IgD-negative memory B cell (primary cell): ENCODE results near the gene MPC1. TPM values are rescaled to one million over a fixed set of nuclear protein-coding genes. Genes with fewer than 3 reads are reported as not detected.
"Not testable (repeated sequence)": the region's sequence is repeated elsewhere in the genome, so short reads cannot be mapped to it uniquely, and the experiment has no call there.

ENCODE experiments used
- H3K27ac Mint-ChIP-seq, 3 donors: one replicate each; pipeline ENCODE4 v1.8.0; 2020 to 2022; ENCODE audit warnings: mild to moderate bottlenecking in 3 of 3, mixed read lengths in 3 of 3, moderate library complexity in 1 of 3
- H3K27me3 Mint-ChIP-seq: one replicate; pipeline ENCODE4 v1.8.0; 2021; ENCODE audit warnings: mixed read lengths
- H3K36me3 Mint-ChIP-seq: one replicate; pipeline ENCODE4 v1.8.0; 2020; ENCODE audit warnings: mild to moderate bottlenecking, mixed read lengths
- H3K4me1 Mint-ChIP-seq, 3 donors: one replicate each; pipeline ENCODE4 v1.8.0; 2020 to 2022; ENCODE audit warnings: mixed read lengths in 3 of 3, mild to moderate bottlenecking in 1 of 3
- H3K4me3 Mint-ChIP-seq, 4 donors: one replicate each; pipeline ENCODE4 v1.8.0; 2020 to 2022; ENCODE audit warnings: mild to moderate bottlenecking in 4 of 4, mixed read lengths in 4 of 4, moderate library complexity in 3 of 4
- H3K9me3 Mint-ChIP-seq, 3 donors: one replicate each; pipeline ENCODE4 v1.8.0; 2020 to 2021; ENCODE audit warnings: mixed read lengths in 3 of 3, mild to moderate bottlenecking in 1 of 3
- polyA plus RNA-seq: library from polyadenylated mRNA; unstranded; fragments of 300-500 nt; fragmentation: Illumina TruSeq; gene quantifications from one replicate; pipeline ENCODE4 v1.2.3, GENCODE V29; 2021

MPC1 gene
- polyA plus RNA-seq, 1 donor from 2014 or later: 38.6 TPM

DNA sequence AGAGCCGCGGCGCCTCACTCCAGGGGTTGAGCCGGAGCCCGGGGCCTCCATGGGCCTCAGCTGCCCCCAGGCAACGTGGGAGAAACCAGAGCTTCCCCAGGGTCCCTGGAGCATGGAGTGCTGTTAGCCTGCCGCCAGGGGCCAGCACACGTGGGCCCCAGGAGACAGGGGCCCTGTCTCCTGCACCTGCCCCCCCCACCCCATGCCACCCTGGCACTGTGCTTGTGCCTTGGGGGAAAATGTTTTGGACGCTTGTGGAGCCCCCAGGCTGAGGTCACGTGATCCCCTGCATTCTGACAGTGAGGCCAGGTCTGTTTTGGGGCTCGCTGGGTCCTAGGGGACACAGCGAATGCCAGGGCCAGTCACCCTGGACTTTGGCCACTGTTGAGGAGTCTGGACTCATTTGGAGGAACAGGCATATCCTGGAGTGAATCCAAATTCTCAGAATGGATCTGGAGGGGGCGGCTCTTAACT lies 30.2 kb upstream of the MPC1 start:
- no peak overlapping the region for H3K4me3 Mint-ChIP-seq
- H3K27me3 Mint-ChIP-seq: peaks cover 1% of the 10 kb centered on the region
- H3K27ac Mint-ChIP-seq: no peak overlapping the region
- peaks cover 9 to 16% (median 14%) of the 10 kb centered on the region in 3 donors for H3K4me1 Mint-ChIP-seq
- peaks cover 0 to 8% (median 3%) of the 10 kb centered on the region in 3 donors for H3K9me3 Mint-ChIP-seq
- no peaks in the 10 kb centered on the region for H3K36me3 Mint-ChIP-seq

DNA sequence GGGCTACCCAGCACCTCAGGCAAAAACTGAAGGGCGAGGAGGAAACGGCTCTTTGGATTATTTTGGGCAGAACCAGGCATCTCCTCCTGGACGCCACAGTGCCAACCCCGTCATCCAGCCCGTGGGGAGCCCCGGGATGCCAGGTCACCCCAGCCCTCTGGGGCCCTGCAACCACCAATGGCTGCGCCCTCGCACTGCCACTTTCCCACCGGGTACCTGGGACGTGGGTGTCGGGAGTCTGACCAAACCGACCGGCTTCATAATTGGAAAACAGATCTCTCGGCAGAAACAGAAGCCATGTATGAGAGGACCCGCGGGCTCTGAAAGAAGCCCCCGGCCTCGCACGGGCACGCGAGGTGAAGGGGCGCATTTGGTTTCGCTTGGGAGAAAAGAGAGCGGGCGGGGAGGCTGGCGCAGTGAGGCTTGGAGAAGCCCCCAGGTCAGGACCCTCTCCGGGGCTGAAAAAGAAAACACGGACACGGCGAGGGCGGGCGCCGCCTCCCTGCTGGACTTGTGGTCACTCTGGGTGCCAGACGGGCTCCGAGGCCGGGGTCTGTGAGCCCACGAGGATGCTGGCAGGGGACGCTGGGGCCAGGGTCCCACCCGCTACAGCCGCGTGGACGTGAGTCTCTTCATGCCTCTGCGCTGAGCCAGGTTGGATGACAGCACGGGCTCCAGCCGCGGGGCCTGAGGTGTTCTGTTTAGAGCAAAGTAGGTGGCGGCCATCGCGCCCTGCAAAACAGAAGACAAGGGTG lies 29.6 kb upstream of the MPC1 start:
- peaks cover 9 to 16% (median 14%) of the 10 kb centered on the region in 3 donors for H3K4me1 Mint-ChIP-seq
- H3K27ac Mint-ChIP-seq: no peak overlapping the region
- no peaks in the 10 kb centered on the region for H3K36me3 Mint-ChIP-seq
- no peak overlapping the region for H3K4me3 Mint-ChIP-seq
- H3K9me3 Mint-ChIP-seq: peaks cover 0 to 8% (median 3%) of the 10 kb centered on the region in 3 donors
- peaks cover 1% of the 10 kb centered on the region for H3K27me3 Mint-ChIP-seq

DNA sequence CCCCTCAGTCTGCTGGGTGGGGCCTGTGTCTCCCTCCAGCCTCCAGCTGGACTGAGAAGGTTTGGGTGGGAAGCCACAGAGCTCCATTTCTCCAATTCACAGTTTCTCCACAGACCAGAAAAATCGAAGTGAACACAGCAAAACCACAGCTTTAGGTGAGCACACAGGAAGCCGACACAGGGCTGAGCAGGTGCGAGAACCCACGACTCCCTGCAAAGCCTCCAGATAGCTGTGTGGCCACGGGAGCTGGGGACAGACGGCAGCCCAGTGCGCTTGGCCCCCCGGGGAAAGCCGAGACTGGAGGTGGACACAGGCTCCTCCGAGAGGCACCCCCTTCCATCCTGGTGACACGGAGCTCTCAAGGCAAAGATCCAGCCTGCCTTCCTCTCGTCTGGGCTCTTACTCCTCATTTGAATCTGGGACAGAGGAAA lies 29.0 kb upstream of the MPC1 start:
- H3K9me3 Mint-ChIP-seq: peaks cover 0 to 8% (median 3%) of the 10 kb centered on the region in 3 donors
- H3K36me3 Mint-ChIP-seq: no peaks in the 10 kb centered on the region
- peak overlapping the region in 1 of 4 donors; percentile 13 for H3K4me3 Mint-ChIP-seq
- H3K27me3 Mint-ChIP-seq: peaks cover 1% of the 10 kb centered on the region
- peak overlapping the region in 1 of 3 donors; percentile 71 for H3K27ac Mint-ChIP-seq
- peaks cover 9 to 16% (median 14%) of the 10 kb centered on the region in 3 donors for H3K4me1 Mint-ChIP-seq

DNA sequence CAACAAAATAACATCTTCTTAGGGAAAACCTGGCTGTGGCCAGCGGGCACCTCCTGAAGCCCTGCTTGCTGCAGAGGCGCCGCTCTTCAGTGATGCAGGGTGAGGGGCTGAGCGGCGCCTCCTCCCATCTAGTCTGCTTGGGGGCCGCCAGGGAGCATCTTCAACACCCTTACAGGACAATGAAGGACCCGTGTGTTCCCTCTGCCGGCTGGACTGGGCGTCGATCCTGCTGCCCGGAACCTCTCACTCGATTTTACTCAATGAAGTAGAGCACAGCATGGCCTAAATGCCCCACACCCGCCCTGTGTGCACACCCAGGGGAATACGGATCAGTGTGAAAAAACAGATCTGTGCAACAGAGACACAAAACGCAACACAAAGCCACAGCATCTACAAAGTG lies 28.5 kb upstream of the MPC1 start:
- peaks cover 9 to 16% (median 12%) of the 10 kb centered on the region in 3 donors for H3K4me1 Mint-ChIP-seq
- H3K27ac Mint-ChIP-seq: no peak overlapping the region
- peaks cover 0 to 3% (median 3%) of the 10 kb centered on the region in 3 donors for H3K9me3 Mint-ChIP-seq
- peak overlapping the region in 1 of 4 donors; percentile 13 for H3K4me3 Mint-ChIP-seq
- H3K36me3 Mint-ChIP-seq: no peaks in the 10 kb centered on the region
- H3K27me3 Mint-ChIP-seq: peaks cover 1% of the 10 kb centered on the region

DNA sequence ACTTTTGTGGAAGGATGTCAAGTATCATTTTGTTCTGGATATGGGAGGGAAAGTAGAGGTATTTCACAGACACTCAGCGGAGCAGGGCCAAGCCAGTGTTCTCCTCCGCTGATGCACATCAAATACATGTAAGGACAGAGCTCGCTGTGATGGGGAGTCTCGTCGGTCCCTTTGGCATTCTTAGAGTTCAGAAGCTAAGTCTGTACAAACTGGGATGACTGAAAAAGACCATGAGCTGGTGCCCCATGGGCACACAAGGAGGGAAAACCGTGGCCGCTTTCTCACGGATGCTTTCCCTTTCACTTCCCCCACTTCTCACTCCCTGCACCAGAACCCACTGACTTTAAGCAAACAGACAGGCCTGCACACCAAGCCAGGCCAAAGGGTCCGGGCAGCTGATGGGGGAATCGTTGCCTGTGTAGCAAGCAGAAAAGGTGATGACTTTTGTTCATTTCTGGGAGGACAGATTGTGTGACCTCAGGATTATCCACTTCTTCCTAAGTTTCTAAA lies 27.7 kb upstream of the MPC1 start:
- peak overlapping the region in 3 of 4 donors; percentile 35 to 79 (median 74) for H3K4me3 Mint-ChIP-seq

DNA sequence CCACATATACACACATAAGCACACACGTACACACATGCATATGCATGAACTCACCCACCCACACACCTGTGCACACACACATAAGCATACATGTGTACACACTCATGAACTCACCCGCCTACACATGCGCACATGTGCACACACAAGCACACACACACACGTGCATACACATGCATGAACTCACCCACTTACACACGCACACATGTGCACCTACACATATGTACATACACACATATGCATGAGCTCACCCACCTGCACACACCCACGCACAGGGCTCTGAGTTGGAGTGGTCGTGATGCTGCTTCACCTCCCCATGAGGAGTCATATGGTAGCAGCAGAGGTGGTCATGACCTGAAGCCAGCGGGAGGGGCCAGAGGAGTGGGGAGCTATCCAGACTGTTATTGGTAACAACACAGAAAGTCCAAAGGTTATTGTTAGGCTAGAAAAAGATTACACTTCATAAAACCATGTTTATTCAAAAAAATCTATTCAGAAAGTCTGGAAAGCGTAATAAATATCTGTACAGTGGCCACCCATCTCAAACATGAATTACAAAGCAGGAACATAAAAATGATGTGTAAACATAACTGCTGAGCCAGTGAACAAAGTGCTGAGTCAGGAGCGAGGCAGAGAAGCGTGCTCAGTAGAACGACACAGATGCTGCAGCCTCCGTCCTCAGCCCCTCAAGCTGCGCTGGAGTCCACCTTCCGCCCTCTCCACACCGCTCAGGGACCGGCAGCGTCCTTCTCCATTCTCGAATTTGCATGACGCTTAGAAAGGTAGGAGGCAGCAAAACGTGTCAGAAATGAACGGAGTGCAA lies 26.4 kb upstream of the MPC1 start:
- no peak overlapping the region for H3K4me3 Mint-ChIP-seq
- H3K27me3 Mint-ChIP-seq: peaks cover 6% of the 10 kb centered on the region
- H3K27ac Mint-ChIP-seq: no peak overlapping the region
- peaks cover 9 to 14% (median 9%) of the 10 kb centered on the region in 3 donors for H3K4me1 Mint-ChIP-seq
- H3K9me3 Mint-ChIP-seq: no peaks in the 10 kb centered on the region
- H3K36me3 Mint-ChIP-seq: peaks cover 2% of the 10 kb centered on the region

More for the DNA sequence above, 27.7 kb upstream of the MPC1 start:
- Mint-ChIP-seq H3K9me3 (no peaks in the 10 kb centered on the region), H3K27me3 (peaks cover 4% of the 10 kb centered on the region), H3K4me1 (peaks cover 9 to 16% (median 11%) of the 10 kb centered on the region in 3 donors), H3K27ac (peak overlapping the region in 2 of 3 donors; percentile 57 to 84), H3K36me3 (peaks cover 2% of the 10 kb centered on the region)

DNA sequence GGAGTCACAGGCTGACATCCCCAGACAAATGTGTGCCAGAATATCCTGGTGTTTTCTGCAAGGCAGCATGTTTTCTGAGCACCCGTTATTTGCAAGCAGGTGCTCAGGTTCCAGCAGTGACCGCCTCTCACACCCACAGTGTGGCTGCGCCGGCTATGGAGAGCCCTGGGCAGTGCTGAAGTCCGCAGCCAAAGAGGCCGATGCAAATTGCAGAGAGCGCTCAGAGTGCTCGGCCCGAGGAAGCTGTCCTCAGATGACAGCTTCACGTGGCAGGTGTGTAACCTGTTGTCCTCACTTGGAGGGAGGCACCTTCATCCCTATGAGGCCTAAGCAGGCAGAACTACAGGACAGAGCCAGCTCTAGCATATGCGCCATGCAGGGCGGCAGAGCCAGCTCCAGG lies 23.5 kb upstream of the MPC1 start:
- peaks cover 9 to 12% (median 9%) of the 10 kb centered on the region in 3 donors for H3K4me1 Mint-ChIP-seq
- no peak overlapping the region for H3K4me3 Mint-ChIP-seq
- H3K9me3 Mint-ChIP-seq: no peaks in the 10 kb centered on the region
- H3K27me3 Mint-ChIP-seq: peaks cover 6% of the 10 kb centered on the region
- no peak overlapping the region for H3K27ac Mint-ChIP-seq
- H3K36me3 Mint-ChIP-seq: peaks cover 2% of the 10 kb centered on the region

DNA sequence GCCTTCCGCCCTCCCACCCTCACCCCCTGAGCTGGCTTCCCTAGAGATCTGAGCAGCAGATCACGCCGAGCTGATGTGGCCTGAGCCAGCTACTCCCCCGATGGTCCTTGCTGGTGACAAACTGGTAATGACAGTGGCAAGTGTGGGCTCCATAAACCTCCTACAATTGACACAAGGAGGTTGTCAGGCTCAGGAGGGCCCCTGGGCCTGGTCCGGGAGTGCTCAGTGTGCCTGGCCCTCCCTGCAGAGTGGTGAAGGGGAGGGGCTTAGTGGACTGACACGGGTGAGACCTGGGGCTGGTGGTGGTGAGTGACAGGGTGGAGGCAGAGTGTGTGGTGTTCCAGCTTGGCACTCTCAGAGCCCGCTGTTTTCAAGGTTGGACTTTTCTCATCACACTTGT lies 22.6 kb upstream of the MPC1 start:
- no peak overlapping the region for H3K27ac Mint-ChIP-seq

DNA sequence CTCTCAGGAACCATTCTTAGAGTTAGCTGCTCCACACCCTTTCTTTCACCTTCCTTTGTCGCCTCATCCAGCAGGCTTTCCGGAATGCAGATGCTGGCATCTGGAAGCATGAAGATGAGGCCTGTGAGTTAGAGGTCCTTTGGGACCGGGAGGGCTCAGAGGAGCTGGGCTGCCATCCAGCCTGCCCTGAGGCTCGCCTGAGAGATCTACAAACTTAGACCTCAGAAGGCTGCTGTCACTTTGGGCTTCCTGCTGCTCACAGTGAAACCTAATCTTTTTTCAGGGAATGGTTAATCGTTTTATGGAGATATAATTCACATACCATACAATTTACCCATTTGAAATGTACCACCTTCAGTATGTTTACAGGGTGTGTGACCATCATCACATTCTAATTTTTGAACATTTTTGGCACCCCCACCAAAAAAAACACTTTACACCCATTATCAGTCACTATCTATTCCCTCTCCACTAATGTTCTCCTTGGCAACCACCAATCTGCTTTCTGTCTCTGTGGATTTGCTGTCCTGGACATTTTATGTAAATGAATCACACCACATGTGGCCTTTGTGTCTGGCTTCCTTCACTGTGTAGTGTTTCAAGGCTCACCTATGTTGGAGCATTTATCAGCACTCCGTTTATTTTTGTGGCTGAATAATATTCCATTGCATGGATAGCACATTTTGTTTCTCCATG lies 20.0 kb upstream of the MPC1 start:
- Mint-ChIP-seq H3K4me3 (no peak overlapping the region), H3K4me1 (peaks cover 0 to 4% (median 2%) of the 10 kb centered on the region in 3 donors), H3K36me3 (peaks cover 5% of the 10 kb centered on the region), H3K27me3 (peaks cover 11% of the 10 kb centered on the region), H3K27ac (no peak overlapping the region), H3K9me3 (peaks cover 0 to 2% (median 0%) of the 10 kb centered on the region in 3 donors)

More for the DNA sequence above, 22.6 kb upstream of the MPC1 start:
- H3K27me3 Mint-ChIP-seq: peaks cover 6% of the 10 kb centered on the region
- H3K36me3 Mint-ChIP-seq: peaks cover 2% of the 10 kb centered on the region
- no peaks in the 10 kb centered on the region for H3K9me3 Mint-ChIP-seq
- H3K4me1 Mint-ChIP-seq: peaks cover 4 to 8% (median 7%) of the 10 kb centered on the region in 3 donors
- no peak overlapping the region for H3K4me3 Mint-ChIP-seq

DNA sequence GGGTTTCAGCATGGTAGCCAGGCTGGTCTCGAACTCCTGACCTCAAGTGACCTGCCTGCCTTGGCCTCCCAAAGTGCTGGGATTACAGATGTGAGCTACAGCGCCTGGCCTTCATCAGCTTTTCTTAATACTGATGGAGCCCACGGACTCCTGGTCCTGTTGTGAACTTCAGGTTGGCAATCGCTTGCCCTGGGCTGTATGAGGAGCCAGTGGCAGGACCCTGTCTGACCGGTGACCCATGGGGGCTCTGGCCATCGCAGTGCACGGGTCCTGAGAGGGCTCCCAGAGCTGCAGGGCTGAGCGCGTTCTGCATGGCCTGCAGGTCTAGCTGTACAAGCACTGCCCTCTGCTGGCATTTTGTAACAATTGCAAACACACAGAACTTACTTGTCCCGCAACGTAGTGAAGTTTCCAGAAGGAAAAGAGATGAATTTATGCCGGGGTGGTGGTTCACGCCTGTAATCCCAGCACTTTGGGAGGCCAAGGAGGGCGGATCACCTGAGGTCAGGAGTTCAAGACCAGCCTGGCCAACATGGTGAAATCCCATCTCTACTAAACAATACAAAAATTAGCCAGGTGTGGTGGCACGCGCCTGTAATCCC lies 18.0 kb upstream of the MPC1 start:
- not testable (repeated sequence) for H3K9me3 Mint-ChIP-seq, H3K4me1 Mint-ChIP-seq, H3K27ac Mint-ChIP-seq, H3K4me3 Mint-ChIP-seq, H3K36me3 Mint-ChIP-seq
- peaks cover 12% of the 10 kb centered on the region for H3K27me3 Mint-ChIP-seq

DNA sequence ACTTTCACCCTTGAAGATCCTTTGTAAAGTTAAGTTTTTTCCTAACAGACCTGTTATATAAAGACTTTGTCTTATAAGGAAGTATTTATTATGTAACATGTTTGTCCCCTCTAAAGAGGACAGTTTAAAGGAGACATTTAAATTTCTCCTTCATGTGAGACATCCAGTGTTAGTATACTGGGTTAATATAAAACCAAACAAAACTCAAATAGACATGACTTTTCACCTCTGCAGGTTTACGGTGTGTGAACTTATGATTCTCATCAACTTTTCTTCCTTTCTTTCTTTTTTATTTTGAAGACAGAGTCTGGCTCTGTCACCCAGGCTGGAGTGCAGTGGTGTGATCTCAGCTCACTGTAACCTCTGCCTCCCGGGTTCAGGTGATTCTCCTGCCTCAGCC lies 17.4 kb upstream of the MPC1 start:
- Mint-ChIP-seq H3K4me3 (no peak overlapping the region), H3K27ac (no peak overlapping the region), H3K4me1 (peaks cover 0 to 4% (median 2%) of the 10 kb centered on the region in 3 donors), H3K36me3 (peaks cover 5% of the 10 kb centered on the region), H3K9me3 (peaks cover 0 to 2% (median 0%) of the 10 kb centered on the region in 3 donors), H3K27me3 (peaks cover 11% of the 10 kb centered on the region)

DNA sequence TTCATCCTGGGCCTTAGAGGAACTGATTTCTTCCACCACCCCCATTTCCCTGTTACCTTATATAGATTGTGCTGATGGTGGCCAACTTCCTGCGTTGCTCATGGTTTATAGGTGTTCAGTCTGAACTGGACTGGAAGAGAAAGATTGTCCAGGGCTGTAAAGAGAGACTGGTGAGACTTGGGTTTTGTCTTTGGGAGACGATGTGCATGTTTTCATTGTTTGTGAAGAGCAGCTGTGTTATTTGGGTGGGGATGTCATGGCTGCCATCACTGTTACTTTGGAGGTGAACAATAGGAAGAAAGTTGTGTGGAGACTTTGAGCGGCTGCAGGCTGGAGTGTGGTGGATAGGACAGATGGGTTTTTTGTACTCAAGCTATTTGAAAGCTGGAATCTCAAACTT lies 15.6 kb upstream of the MPC1 start:
- peaks cover 0 to 4% (median 2%) of the 10 kb centered on the region in 3 donors for H3K4me1 Mint-ChIP-seq
- no peak overlapping the region for H3K27ac Mint-ChIP-seq
- peaks cover 13% of the 10 kb centered on the region for H3K27me3 Mint-ChIP-seq
- H3K36me3 Mint-ChIP-seq: peaks cover 5% of the 10 kb centered on the region
- no peak overlapping the region for H3K4me3 Mint-ChIP-seq
- peaks cover 0 to 2% (median 0%) of the 10 kb centered on the region in 3 donors for H3K9me3 Mint-ChIP-seq

DNA sequence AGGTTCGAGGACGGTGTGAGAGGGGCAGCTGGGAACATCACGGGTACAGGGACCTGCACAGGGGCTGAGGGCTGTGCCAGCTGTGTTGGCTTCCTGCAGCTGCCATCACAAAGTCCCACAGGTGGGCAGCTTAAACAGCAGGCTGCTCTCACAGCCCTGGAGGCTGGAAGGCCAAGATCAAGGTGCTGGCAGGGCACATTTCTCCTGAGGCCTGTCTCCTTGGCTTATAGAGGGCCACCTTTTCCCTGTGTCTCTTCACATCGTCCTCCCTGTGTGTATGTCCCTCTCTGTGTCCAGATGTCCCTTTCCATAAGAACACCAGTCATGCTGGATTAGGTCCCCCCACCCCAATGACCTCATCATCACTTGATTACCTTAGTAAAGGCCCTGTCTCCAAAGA lies 15.1 kb upstream of the MPC1 start:
- Mint-ChIP-seq H3K27me3 (peaks cover 15% of the 10 kb centered on the region), H3K9me3 (peaks cover 0 to 2% (median 0%) of the 10 kb centered on the region in 3 donors), H3K4me1 (peaks cover 0 to 4% (median 2%) of the 10 kb centered on the region in 3 donors), H3K4me3 (no peak overlapping the region), H3K36me3 (peaks cover 5% of the 10 kb centered on the region), H3K27ac (no peak overlapping the region)

DNA sequence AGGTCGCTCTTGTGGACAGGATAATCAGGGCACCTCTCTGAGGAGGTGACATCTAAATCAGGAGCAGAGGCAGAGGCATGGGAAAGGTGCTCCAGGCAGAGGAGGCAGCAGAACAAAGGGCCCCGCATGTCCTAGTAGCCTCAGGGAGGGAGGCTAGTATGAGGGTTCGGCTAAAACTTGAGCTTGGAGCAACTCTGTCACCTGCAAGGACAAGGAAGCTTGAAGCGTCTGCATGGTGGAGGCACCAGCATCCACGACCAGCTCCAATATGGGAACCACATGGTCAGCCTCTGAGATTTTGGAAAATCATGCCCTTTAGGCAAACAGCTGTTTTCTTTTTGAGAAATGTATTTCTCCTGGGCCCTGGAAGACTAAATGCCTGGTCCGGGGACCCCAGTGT lies 13.0 kb upstream of the MPC1 start:
- Mint-ChIP-seq H3K4me1 (peaks cover 0 to 2% (median 2%) of the 10 kb centered on the region in 3 donors), H3K9me3 (peaks cover 0 to 2% (median 0%) of the 10 kb centered on the region in 3 donors), H3K36me3 (peaks cover 5% of the 10 kb centered on the region), H3K27me3 (peaks cover 18% of the 10 kb centered on the region), H3K4me3 (no peak overlapping the region), H3K27ac (no peak overlapping the region)
